HCT116 (cell line): ENCODE results near the gene GRIN2A. TPM values are rescaled to one million over a fixed set of nuclear protein-coding genes. Genes with fewer than 3 reads are reported as not detected.

ENCODE experiments used
- ATAC-seq: fragments of 200-7000 bp; cut with Tn5 transposase; 2 replicates; pipeline ENCODE4 v1.9.1; 2020; ENCODE audit warnings: mild to moderate bottlenecking, moderate library complexity
- BruUV-seq: library from RNA; stranded (reverse); fragments of 400-500 nt; replicated peaks from 2 replicates; lab custom pipeline; 2021; lab: Mats Ljungman, UMichigan
- CTCF ChIA-PET: fragments of 300-600 bp; sonication (Branson Sonifier 250); formaldehyde crosslinking; loops from one replicate; lab custom pipeline; 2021; ENCODE audit warnings: antibody characterized with exemption; lab: Charles Lee
- POLR2A ChIA-PET: fragments of 300-600, 350-600 bp; sonication (Branson Sonifier 250); formaldehyde crosslinking; loops from one replicate; lab custom pipeline; 2021; ENCODE audit warnings: antibody characterized with exemption; lab: Charles Lee
- RAD21 ChIA-PET, 2 experiments: fragments of 300-600 bp; sonication (Branson Sonifier 250); formaldehyde crosslinking; loops; one replicate each; lab custom pipeline; 2023; ENCODE audit warnings: low total read pairs in 2 of 2; ENCODE audit not compliant: uncharacterized antibody in 2 of 2, unreplicated experiment in 2 of 2, low non-redundant PET in 1 of 2; lab: Charles Lee
- DNase-seq: peaks from one replicate; pipeline ENCODE4 v3.0.0-alpha.2; 2010; ENCODE audit warnings: low read depth, low spot score
- H2AFZ ChIP-seq: fragments of 200-600 bp; shearing (Covaris generic), sonication (generic); 2 replicates; pipeline ENCODE4 v1.6.1; 2017; ENCODE audit warnings: low read depth, mixed run types, mixed read lengths, antibody characterized with exemption, low read length; ENCODE audit not compliant: poor library complexity, severe bottlenecking
- H3K27ac ChIP-seq: 2 replicates; pipeline ENCODE4 v1.5.1; 2012; ENCODE audit warnings: low read depth, low read length
- H3K27me3 ChIP-seq: fragments of 200-600 bp; sonication (generic); 2 replicates; pipeline ENCODE4 v1.6.1; 2016; ENCODE audit warnings: mixed run types, low read length, mixed read lengths; ENCODE audit not compliant: insufficient read depth
- H3K36me3 ChIP-seq, 2 experiments: fragments of 200-500 bp in 1 of 2; fragments of 200-600 bp in 1 of 2; sonication (Bioruptor generic) in 1 of 2; sonication (generic) in 1 of 2; 2 replicates each; pipeline versions ENCODE4 v1.5.1 to v1.6.1; 2014 to 2016; ENCODE audit warnings: low read length in 2 of 2, inconsistent platforms in 1 of 2, mixed read lengths in 1 of 2, mixed run types in 1 of 2; ENCODE audit not compliant: insufficient read depth in 2 of 2, control insufficient read depth in 1 of 2
- H3K4me1 ChIP-seq, 2 experiments: fragments of 200-600 bp in 1 of 2; sonication (generic) in 1 of 2; 2 replicates each; pipeline versions ENCODE4 v1.5.1 to v1.6.1; 2012 to 2017; ENCODE audit warnings: low read length in 2 of 2, inconsistent platforms in 1 of 2, mild to moderate bottlenecking in 1 of 2, mixed read lengths in 1 of 2, mixed run types in 1 of 2, moderate library complexity in 1 of 2; ENCODE audit not compliant: insufficient read depth in 2 of 2, control insufficient read depth in 1 of 2
- H3K4me2 ChIP-seq: fragments of 200-600 bp; sonication (generic); 2 replicates; pipeline ENCODE4 v1.6.1; 2017; ENCODE audit warnings: mixed run types, low read length, mixed read lengths
- H3K4me3 ChIP-seq, 2 experiments: fragments of 200-600 bp in 1 of 2; sonication (generic) in 1 of 2; replicated peaks in 1 of 2; 2 replicates each; pipeline ENCODE4 v1.5.1; 2011 to 2016; ENCODE audit warnings: low read length in 2 of 2, control low read depth in 1 of 2, low read depth in 1 of 2, mild to moderate bottlenecking in 1 of 2, mixed read lengths in 1 of 2, mixed run types in 1 of 2
- H3K79me2 ChIP-seq: fragments of 200-600 bp; sonication (generic); 2 replicates; pipeline ENCODE4 v1.6.1; 2017; ENCODE audit warnings: mild to moderate bottlenecking, mixed run types, low read length, moderate library complexity, mixed read lengths; ENCODE audit not compliant: insufficient read depth
- H3K9ac ChIP-seq: fragments of 200-600 bp; sonication (generic); 2 replicates; pipeline ENCODE4 v1.6.1; 2016; ENCODE audit warnings: low read length, mixed read lengths
- H3K9me2 ChIP-seq: fragments of 200-600 bp; sonication (generic), shearing (Covaris generic); 2 replicates; pipeline ENCODE4 v1.6.1; 2017; ENCODE audit warnings: mixed run types, mild to moderate bottlenecking, moderate library complexity; ENCODE audit not compliant: insufficient read depth
- H3K9me3 ChIP-seq, 2 experiments: fragments of 200-500 bp in 1 of 2; fragments of 200-600 bp in 1 of 2; sonication (Bioruptor generic) in 1 of 2; sonication (generic) in 1 of 2; 2 replicates each; pipeline ENCODE4 v1.6.1; 2014 to 2017; ENCODE audit warnings: low read length in 2 of 2, mixed read lengths in 2 of 2, inconsistent platforms in 1 of 2, low read depth in 1 of 2, mild to moderate bottlenecking in 1 of 2, mixed run types in 1 of 2, moderate library complexity in 1 of 2; ENCODE audit not compliant: control insufficient read depth in 1 of 2, insufficient read depth in 1 of 2
- H4K20me1 ChIP-seq: fragments of 200-600 bp; sonication (generic), shearing (Covaris generic); 2 replicates; pipeline ENCODE4 v1.6.1; 2017; ENCODE audit warnings: mixed run types, mild to moderate bottlenecking, moderate library complexity; ENCODE audit not compliant: insufficient read depth
- CTCF ChIP-seq, 3 experiments: fragments of 200-600 bp in 1 of 3; sonication (generic) in 1 of 3; IDR thresholded peaks in 2 of 3; conservative IDR thresholded peaks in 1 of 3; 2 replicates each; pipeline ENCODE4 v1.5.1; 2012 to 2017; ENCODE audit warnings: low read depth in 2 of 3, low read length in 2 of 3, antibody characterized with exemption in 1 of 3, borderline replicate concordance in 1 of 3, control low read depth in 1 of 3, mild to moderate bottlenecking in 1 of 3, mixed read lengths in 1 of 3, mixed run types in 1 of 3, moderate library complexity in 1 of 3; ENCODE audit not compliant: insufficient read depth in 1 of 3
- EZH2phosphoT487 ChIP-seq: fragments of 200-600 bp; IDR thresholded peaks from 2 replicates; pipeline ENCODE4 v1.6.1; 2018; ENCODE audit warnings: antibody characterized with exemption, borderline replicate concordance
- TCF7L2 ChIP-seq: IDR thresholded peaks from 2 replicates; pipeline ENCODE4 v1.7.0; 2011; ENCODE audit warnings: borderline replicate concordance, inconsistent platforms; ENCODE audit not compliant: insufficient read depth, insufficient read length; ENCODE audit errors: extremely low read depth
- YY1 ChIP-seq: IDR thresholded peaks from 2 replicates; pipeline ENCODE4 v1.6.1; 2011; ENCODE audit warnings: low read length, low read depth, moderate library complexity, mild to moderate bottlenecking; ENCODE audit not compliant: insufficient replicate concordance; ENCODE audit errors: extremely low read depth
- intact Hi-C: fragments of 100-400 bp; cut with micrococcal nuclease; formaldehyde crosslinking; loops from 2 replicates; pipeline ENCODE4 v1.10.0; 2022
- total RNA-seq: library from RNA; stranded (reverse); gene quantifications from one replicate; pipeline ENCODE4 v1.2.1, GENCODE V29; 2021; ENCODE audit not compliant: unreplicated experiment

The GRIN2A gene
- total RNA-seq, 1 experiment from 2014 or later, result 0.02 TPM

GRCh38 chr16:9820476-9821246, 361.6 kb downstream of the GRIN2A start:
- ATAC-seq (no peak), DNase-seq (no peak)
- H3K36me3 ChIP-seq, result no peaks in the 10 kb centered on the region
- no peak for TF ChIP-seq CTCF (IDR thresholded peaks at IDR 0.05 in 2 of 3, conservative IDR thresholded peaks at IDR 0.05 in 1 of 3; ENCODE audit: borderline replicate concordance in 1 of 3, insufficient read depth in 1 of 3, low read depth in 2 of 3, low read length in 2 of 3)
- no peak for TF ChIP-seq EZH2phosphoT487
- TF ChIP-seq TCF7L2, result no peak
- H3K9me3 ChIP-seq, result no peaks in the 10 kb centered on the region
- H2AFZ ChIP-seq, result no peak overlapping the region
- no peaks in the 10 kb centered on the region for H4K20me1 ChIP-seq
- CTCF ChIA-PET, result no interaction called here
- H3K4me1 ChIP-seq, result no peaks in the 10 kb centered on the region
- H3K79me2 ChIP-seq, result no peaks in the 10 kb centered on the region
- no peaks in the 10 kb centered on the region for H3K9me2 ChIP-seq
- H3K4me3 ChIP-seq, result no peak overlapping the region
- intact Hi-C loops, result no loop called here
- peaks cover 35% of the 10 kb centered on the region for H3K27me3 ChIP-seq
- RAD21 ChIA-PET, result no interaction called here
- POLR2A ChIA-PET, result no interaction called here
- no peak overlapping the region for H3K4me2 ChIP-seq
- BruUV-seq, result no TSS peak
- H3K27ac ChIP-seq, result no peak overlapping the region
- H3K9ac ChIP-seq, result no peak overlapping the region

GRCh38 chr16:9818702-9819101, 363.5 kb downstream of the GRIN2A start:
- Histone ChIP-seq H3K36me3 (no peaks in the 10 kb centered on the region), H3K4me2 (no peak overlapping the region), H3K4me3 (no peak overlapping the region), H3K27ac (no peak overlapping the region), H4K20me1 (no peaks in the 10 kb centered on the region), H2AFZ (no peak overlapping the region), H3K4me1 (no peaks in the 10 kb centered on the region), H3K9me3 (no peaks in the 10 kb centered on the region), H3K9ac (no peak overlapping the region), H3K9me2 (no peaks in the 10 kb centered on the region), H3K27me3 (peaks cover 29% of the 10 kb centered on the region), H3K79me2 (no peaks in the 10 kb centered on the region)
- no TSS peak for BruUV-seq
- intact Hi-C loops, result no loop called here
- no peak for TF ChIP-seq YY1
- ChIA-PET POLR2A (no interaction called here), RAD21 (no interaction called here), CTCF (no interaction called here)
- DNase-seq, result no peak
- ATAC-seq, result no peak
